D721Med (cell line): ENCODE measurements around the gene RHBDD2.
"Not testable (repeated sequence)": the region's sequence is repeated elsewhere in the genome, so short reads cannot be mapped to it uniquely, and the experiment has no call there.

ENCODE experiments used
- DNase-seq: peaks from one replicate; pipeline ENCODE4 v3.0.0; 2011; ENCODE audit warnings: low spot score; ENCODE audit not compliant: insufficient read length
- FAIRE-seq: peaks from 2 replicates; lab custom pipeline; 2011; peaks lifted over from hg19 to GRCh38; lab: Jason Lieb, UNC
- TF ChIP-seq, protein P1 (sequence below): IDR thresholded peaks from 2 replicates; pipeline ENCODE4 v1.5.1; 2012; ENCODE audit warnings: mild to moderate bottlenecking, control low read depth; ENCODE audit not compliant: insufficient read depth; ENCODE audit errors: missing control alignments

The RHBDD2 gene

GRCh38 chr7:75892634-75893272, 13.9 kb downstream of the RHBDD2 start:
- TF ChIP-seq, protein P1, sequence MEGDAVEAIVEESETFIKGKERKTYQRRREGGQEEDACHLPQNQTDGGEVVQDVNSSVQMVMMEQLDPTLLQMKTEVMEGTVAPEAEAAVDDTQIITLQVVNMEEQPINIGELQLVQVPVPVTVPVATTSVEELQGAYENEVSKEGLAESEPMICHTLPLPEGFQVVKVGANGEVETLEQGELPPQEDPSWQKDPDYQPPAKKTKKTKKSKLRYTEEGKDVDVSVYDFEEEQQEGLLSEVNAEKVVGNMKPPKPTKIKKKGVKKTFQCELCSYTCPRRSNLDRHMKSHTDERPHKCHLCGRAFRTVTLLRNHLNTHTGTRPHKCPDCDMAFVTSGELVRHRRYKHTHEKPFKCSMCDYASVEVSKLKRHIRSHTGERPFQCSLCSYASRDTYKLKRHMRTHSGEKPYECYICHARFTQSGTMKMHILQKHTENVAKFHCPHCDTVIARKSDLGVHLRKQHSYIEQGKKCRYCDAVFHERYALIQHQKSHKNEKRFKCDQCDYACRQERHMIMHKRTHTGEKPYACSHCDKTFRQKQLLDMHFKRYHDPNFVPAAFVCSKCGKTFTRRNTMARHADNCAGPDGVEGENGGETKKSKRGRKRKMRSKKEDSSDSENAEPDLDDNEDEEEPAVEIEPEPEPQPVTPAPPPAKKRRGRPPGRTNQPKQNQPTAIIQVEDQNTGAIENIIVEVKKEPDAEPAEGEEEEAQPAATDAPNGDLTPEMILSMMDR = no peak
- DNase-seq = no peak
- no peak for FAIRE-seq

DNA sequence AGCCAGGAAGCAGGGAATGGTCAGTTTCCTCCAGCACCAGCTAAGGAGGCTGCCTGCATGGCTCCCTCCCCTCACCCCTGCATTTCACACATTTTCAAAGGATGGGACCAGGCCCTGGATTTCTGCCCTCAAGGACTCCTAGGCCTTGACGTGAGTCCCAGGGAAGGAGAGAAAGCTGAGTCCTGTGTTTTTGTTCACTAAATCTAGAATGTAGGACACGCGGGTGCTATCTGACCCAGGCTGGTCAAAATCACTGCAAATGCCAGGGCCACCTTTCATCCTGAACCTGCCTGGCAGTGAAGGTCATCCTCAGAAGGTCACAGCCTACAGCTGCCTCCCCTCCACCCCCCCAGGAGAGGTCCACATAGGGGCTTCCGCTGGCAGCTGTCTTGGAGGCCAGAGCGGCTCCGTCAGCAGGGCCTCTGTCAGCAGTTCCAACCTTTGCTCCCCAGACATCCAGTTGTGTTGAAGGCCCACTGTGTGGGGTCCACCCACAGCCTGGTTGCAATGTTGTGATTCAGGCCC, 18.0 kb downstream of the RHBDD2 start:
- no peak for DNase-seq
- TF ChIP-seq, protein P1 = no peak
- FAIRE-seq = no peak

- TF ChIP-seq, protein P1 = no peak
- no peak for FAIRE-seq
- DNase-seq = no peak
Measured at GRCh38 chr7:75900617-75901315, 21.9 kb downstream of the RHBDD2 start.

- DNase-seq (no peak), FAIRE-seq (no peak)
- TF ChIP-seq, protein P1 = no peak
Measured at GRCh38 chr7:75905785-75906604, 27.2 kb downstream of the RHBDD2 start.

- FAIRE-seq = no peak
- no peak for DNase-seq
- TF ChIP-seq, protein P1 = no peak
Measured at GRCh38 chr7:75906991-75907667, 28.3 kb downstream of the RHBDD2 start.

GRCh38 chr7:75907668-75908039, 28.8 kb downstream of the RHBDD2 start:
- DNase-seq, FAIRE-seq: not testable (repeated sequence)
